SU-DHL-6 (cell line): ENCODE data around the gene HOXA6.

Experiments used
- EZH2phosphoT487 ChIP-seq: fragments of 200-600 bp; sonication (generic), shearing (Covaris generic); conservative IDR thresholded peaks from 2 replicates; pipeline ENCODE4 v1.6.1; 2018; ENCODE audit warnings: mild to moderate bottlenecking, antibody characterized with exemption, low read length, moderate library complexity, mixed read lengths
- TF ChIP-seq, protein P1 (sequence below): fragments of 200-600 bp; sonication (generic); IDR thresholded peaks from one replicate; pipeline ENCODE4 v1.5.1; 2017; ENCODE audit warnings: antibody characterized with exemption, mild to moderate bottlenecking, low read length, moderate library complexity; ENCODE audit not compliant: insufficient read depth, poor library complexity, severe bottlenecking

DNA sequence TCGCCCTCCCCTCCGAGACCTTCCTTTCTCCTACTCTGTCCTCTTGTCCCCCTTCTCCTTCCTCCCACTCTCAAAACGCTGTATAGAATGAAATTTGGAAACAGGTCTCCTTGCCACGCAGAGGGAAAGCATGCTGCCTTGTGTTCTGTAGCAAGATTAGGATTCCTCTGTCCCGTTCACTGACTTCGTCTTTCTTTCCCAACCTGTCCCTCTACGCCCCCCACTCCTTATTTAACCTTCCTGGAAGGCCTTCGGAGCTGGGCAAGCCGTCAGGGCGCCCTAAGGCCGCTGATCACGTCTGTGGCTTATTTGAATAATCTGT, 16.4 kb upstream of the HOXA6 start:
- TF ChIP-seq, protein P1, sequence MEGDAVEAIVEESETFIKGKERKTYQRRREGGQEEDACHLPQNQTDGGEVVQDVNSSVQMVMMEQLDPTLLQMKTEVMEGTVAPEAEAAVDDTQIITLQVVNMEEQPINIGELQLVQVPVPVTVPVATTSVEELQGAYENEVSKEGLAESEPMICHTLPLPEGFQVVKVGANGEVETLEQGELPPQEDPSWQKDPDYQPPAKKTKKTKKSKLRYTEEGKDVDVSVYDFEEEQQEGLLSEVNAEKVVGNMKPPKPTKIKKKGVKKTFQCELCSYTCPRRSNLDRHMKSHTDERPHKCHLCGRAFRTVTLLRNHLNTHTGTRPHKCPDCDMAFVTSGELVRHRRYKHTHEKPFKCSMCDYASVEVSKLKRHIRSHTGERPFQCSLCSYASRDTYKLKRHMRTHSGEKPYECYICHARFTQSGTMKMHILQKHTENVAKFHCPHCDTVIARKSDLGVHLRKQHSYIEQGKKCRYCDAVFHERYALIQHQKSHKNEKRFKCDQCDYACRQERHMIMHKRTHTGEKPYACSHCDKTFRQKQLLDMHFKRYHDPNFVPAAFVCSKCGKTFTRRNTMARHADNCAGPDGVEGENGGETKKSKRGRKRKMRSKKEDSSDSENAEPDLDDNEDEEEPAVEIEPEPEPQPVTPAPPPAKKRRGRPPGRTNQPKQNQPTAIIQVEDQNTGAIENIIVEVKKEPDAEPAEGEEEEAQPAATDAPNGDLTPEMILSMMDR: no peak
- TF ChIP-seq EZH2phosphoT487: no peak
